SK-N-SH (cell line): Measurements from ENCODE around the gene KCNMB1.

Source experiments
- CHD2 ChIP-seq: fragments of 150-350 bp; IDR thresholded peaks from 2 replicates; pipeline ENCODE4 v1.6.1; 2018; ENCODE audit warnings: low read length; ENCODE audit not compliant: partially characterized antibody
- CTCF ChIP-seq: fragments of 200-600 bp; sonication (generic); IDR thresholded peaks from 2 replicates; pipeline ENCODE4 v1.6.1; 2017; ENCODE audit warnings: antibody characterized with exemption, mild to moderate bottlenecking, moderate library complexity
- FOSL2 ChIP-seq: IDR thresholded peaks from 2 replicates; pipeline ENCODE4 v1.4.0; 2012; ENCODE audit warnings: low read depth, mild to moderate bottlenecking, moderate library complexity, borderline replicate concordance
- POLR2AphosphoS5 ChIP-seq: IDR thresholded peaks from 2 replicates; pipeline ENCODE4 v1.6.1; 2012; ENCODE audit warnings: low read depth, low read length
- ZBTB33 ChIP-seq: IDR thresholded peaks from 2 replicates; pipeline ENCODE4 v1.4.0; 2012; ENCODE audit warnings: low read depth, borderline replicate concordance

GRCh38 chr5:170403675-170404074 lies 14.5 kb upstream of the KCNMB1 start:
- TF ChIP-seq FOSL2, result no peak
- TF ChIP-seq CHD2, result no peak
- no peak for TF ChIP-seq ZBTB33
- TF ChIP-seq POLR2AphosphoS5, result no peak
- no peak for TF ChIP-seq CTCF
